Esophagus squamous epithelium (tissue), 5 donors: Measurements from ENCODE around the gene CFAP74. TPM values are rescaled to one million over a fixed set of nuclear protein-coding genes. Genes with fewer than 3 reads are reported as not detected.

Experiments
- DNase-seq: peaks from one replicate; lab custom pipeline; 2025; lab: John Stamatoyannopoulos, UW
- H3K27ac ChIP-seq, 4 donors: fragments of 200-600 bp; sonication (generic); one replicate each; pipeline ENCODE4 v1.5.1; 2016 to 2019; ENCODE audit warnings: mild to moderate bottlenecking in 1 of 4
- H3K27me3 ChIP-seq, 4 donors: fragments of 200-600 bp; sonication (generic); 1 replicate in 3 of 4; 2 replicates in 1 of 4; pipeline versions ENCODE4 v1.5.1 to v1.6.0; 2017 to 2021; ENCODE audit warnings: antibody characterized with exemption in 1 of 4
- H3K36me3 ChIP-seq, 3 donors: fragments of 200-600 bp; sonication (generic); one replicate each; pipeline ENCODE4 v1.5.1; 2016 to 2019
- H3K4me1 ChIP-seq, 3 donors: fragments of 200-600 bp; sonication (generic); one replicate each; pipeline ENCODE4 v1.5.1; 2017 to 2019
- H3K4me3 ChIP-seq, 4 donors: fragments of 200-600 bp; sonication (generic); 1 replicate in 3 of 4; 2 replicates in 1 of 4; pipeline ENCODE4 v1.5.1; 2016 to 2019; ENCODE audit warnings: mild to moderate bottlenecking in 2 of 4, moderate library complexity in 1 of 4
- H3K9me3 ChIP-seq, 3 donors: fragments of 200-600 bp; sonication (generic); one replicate each; pipeline ENCODE4 v1.5.1; 2016 to 2019
- POLR2A ChIP-seq, 4 donors: fragments of 450-650 bp; IDR thresholded peaks; one replicate each; pipeline ENCODE4 v1.6.1; 2017; ENCODE audit warnings: antibody characterized with exemption in 4 of 4, mild to moderate bottlenecking in 4 of 4, moderate library complexity in 3 of 4
- WGBS, 2 donors: methylation state at CpG; one replicate each; pipeline ENCODE4 v1.1.5; 2018; 5-methylcytosine and 5-hydroxymethylcytosine counted together
- intact Hi-C: fragments of 100-400 bp; cut with DNase I; formaldehyde crosslinking; loops from one replicate; pipeline ENCODE4 v1.15.0; 2022
- total RNA-seq, 4 donors: library from RNA; depleted of rRNA; stranded (reverse); fragments of >200 nt; gene quantifications; one replicate each; pipeline ENCODE4 v1.1.0, GENCODE V29; 2016
- TF ChIP-seq, protein P1 (sequence below), 6 experiments: fragments of 450-650 bp in 4 of 6; fragments of 200-600 bp in 2 of 6; sonication (generic) in 2 of 6; IDR thresholded peaks; one replicate each; pipeline ENCODE4 v1.5.1; 2016 to 2019; ENCODE audit warnings: antibody characterized with exemption in 6 of 6, mild to moderate bottlenecking in 4 of 6, moderate library complexity in 4 of 6
- donor health status: DM: yes; HTN: yes; CAD: no.

CFAP74 gene
- total RNA-seq, 4 donors from 2014 or later: not detected

DNA sequence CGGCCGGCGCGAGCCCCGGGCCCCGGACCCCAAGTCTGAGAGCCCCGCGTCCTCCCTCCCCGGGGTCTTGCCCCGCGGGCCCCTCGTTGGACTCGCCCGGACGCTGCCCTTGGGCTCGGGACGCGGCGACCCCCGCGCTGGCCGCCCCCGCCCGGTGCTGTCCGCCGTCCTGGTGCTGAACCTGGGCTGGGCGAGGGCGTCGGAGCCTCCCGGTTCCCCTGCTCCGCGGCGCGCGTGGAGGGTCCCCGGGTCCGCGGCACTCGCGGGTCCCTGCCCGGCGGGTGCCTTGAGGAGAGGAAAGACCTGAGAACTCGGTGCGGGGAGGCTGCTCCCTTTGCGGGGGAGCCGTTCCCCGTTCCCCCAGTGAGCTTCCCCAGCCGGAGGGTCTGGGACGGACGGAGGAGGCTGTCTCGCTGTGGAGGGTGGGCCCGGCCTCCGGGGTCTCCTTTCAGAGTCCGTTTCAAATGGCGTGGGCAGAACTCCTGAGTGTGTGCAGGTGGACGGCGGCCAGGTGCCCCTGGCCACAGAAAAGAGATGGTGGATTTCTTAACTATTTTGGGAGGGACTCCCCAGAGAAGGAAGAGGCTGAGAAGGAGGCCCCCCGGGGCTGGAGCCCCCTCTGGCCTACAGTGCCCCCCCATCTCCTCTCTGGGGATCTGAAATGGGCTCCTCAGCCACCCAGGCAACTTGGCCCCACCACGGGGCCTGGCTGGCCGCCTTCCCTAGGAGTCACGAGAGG lies 16.2 kb upstream of the CFAP74 start:
- Histone ChIP-seq H3K4me1 (peaks cover 0 to 23% (median 8%) of the 10 kb centered on the region in 3 donors), H3K27ac (no peak overlapping the region), H3K36me3 (no peaks in the 10 kb centered on the region), H3K27me3 (peaks cover 7 to 100% (median 16%) of the 10 kb centered on the region in 4 donors), H3K9me3 (no peaks in the 10 kb centered on the region), H3K4me3 (peak overlapping the region in 3 of 4 donors; percentile 29 to 58 (median 44))
- 43 to 64% methylated on average over 3 to 6 of the region's 61 CpGs for WGBS, 2 donors
- DNase-seq: no peak
- intact Hi-C loops: no loop called here
- TF ChIP-seq, protein P1, sequence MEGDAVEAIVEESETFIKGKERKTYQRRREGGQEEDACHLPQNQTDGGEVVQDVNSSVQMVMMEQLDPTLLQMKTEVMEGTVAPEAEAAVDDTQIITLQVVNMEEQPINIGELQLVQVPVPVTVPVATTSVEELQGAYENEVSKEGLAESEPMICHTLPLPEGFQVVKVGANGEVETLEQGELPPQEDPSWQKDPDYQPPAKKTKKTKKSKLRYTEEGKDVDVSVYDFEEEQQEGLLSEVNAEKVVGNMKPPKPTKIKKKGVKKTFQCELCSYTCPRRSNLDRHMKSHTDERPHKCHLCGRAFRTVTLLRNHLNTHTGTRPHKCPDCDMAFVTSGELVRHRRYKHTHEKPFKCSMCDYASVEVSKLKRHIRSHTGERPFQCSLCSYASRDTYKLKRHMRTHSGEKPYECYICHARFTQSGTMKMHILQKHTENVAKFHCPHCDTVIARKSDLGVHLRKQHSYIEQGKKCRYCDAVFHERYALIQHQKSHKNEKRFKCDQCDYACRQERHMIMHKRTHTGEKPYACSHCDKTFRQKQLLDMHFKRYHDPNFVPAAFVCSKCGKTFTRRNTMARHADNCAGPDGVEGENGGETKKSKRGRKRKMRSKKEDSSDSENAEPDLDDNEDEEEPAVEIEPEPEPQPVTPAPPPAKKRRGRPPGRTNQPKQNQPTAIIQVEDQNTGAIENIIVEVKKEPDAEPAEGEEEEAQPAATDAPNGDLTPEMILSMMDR (IDR thresholded peaks at IDR 0.05): no peak
- no peak for TF ChIP-seq POLR2A (IDR thresholded peaks at IDR 0.05)

DNA sequence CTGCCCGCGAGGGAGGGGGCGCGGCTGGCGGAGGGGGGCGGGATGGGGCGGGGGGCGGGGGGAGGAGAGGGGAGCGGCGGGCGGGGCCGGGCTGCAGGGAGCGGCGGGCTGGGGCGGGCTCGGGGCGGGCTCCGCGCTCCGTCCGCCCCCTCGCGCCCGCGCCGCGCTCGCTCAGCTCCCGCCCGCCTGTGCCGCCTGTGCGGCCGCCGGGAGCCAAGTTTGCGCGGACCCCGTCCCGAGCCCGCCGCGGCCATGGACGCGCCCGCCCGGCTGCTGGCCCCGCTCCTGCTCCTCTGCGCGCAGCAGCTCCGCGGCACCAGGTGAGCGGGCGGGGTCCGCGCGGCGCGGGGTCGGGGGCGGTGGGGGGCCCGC lies 15.6 kb upstream of the CFAP74 start, which contains the start of gene GABRD:
Gene GABRD (plus strand): TSS at position 174 of the 372 bp plus-strand sequence. CDS start 79 bp downstream, at position 253.
- H3K9me3 ChIP-seq: no peaks in the 10 kb centered on the region
- H3K4me1 ChIP-seq: peaks cover 0 to 23% (median 8%) of the 10 kb centered on the region in 3 donors
- peaks cover 7 to 98% (median 16%) of the 10 kb centered on the region in 4 donors for H3K27me3 ChIP-seq
- WGBS, 2 donors: no CpG with 5 or more reads among the region's 60 CpGs
- DNase-seq: no peak
- intact Hi-C loops: no loop called here
- no peak within 1 kb of the TSS for H3K27ac ChIP-seq
- no peaks in the 10 kb centered on the region for H3K36me3 ChIP-seq
- H3K4me3 ChIP-seq: peak within 1 kb of the TSS in 3 of 4 donors; percentile 29 to 58 (median 44)
- TF ChIP-seq, protein P1 (IDR thresholded peaks at IDR 0.05): no peak
- TF ChIP-seq POLR2A (IDR thresholded peaks at IDR 0.05): no peak

DNA sequence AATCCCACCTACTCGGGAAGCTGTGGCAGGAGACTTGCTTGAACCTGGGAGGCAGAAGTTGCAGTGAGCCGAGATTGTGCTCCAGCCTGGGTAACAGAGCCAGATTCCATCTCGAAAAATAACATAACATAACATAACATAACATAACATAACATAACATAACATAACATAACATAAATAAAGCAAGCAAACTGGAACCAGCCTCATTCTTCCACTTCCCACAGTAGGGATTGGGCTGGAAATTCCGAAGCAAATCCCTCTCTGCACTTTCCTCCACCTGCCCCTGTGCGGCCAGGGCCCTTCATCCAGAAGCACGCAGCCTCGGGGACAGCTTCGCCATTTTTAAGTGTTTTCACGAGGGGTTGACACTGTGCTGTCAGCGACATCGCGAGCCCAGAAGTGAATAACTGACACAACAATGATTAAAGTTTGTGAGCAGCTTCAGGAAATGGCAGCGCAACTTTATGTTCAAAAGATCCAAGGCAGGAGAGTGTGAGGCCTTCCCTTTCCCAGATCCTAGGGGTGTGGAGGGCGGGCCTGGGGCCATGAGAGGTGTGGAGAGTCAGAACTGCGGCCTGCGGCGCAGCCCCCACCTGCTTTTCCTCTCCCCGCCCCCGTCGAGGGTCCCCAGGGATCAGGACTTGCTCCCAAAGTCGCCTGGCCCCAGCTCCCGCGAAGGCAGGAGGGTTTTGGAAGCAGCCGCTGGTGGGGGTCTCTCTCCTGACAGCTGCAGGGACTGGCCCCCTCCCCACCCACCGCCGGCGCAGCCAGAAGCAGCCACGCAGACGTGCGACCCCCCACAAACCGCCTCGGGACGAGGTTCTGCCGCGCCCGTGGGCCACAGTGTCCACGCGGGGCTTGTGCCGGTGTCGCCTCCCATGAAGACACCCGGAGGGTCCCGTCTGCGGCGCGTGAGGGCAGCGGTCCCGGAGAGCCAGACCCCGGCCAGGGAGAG lies 14.9 kb upstream of the CFAP74 start:
- H3K4me3 ChIP-seq: no peak overlapping the region
- H3K27me3 ChIP-seq: peaks cover 7 to 98% (median 16%) of the 10 kb centered on the region in 4 donors
- TF ChIP-seq, protein P1 (IDR thresholded peaks at IDR 0.05): no peak
- H3K27ac ChIP-seq: no peak overlapping the region
- peaks cover 0 to 23% (median 8%) of the 10 kb centered on the region in 3 donors for H3K4me1 ChIP-seq
- no peaks in the 10 kb centered on the region for H3K36me3 ChIP-seq
- no peak for DNase-seq
- intact Hi-C loops: no loop called here
- 37 to 45% methylated on average over 10 to 16 of the region's 48 CpGs for WGBS, 2 donors
- no peaks in the 10 kb centered on the region for H3K9me3 ChIP-seq

DNA sequence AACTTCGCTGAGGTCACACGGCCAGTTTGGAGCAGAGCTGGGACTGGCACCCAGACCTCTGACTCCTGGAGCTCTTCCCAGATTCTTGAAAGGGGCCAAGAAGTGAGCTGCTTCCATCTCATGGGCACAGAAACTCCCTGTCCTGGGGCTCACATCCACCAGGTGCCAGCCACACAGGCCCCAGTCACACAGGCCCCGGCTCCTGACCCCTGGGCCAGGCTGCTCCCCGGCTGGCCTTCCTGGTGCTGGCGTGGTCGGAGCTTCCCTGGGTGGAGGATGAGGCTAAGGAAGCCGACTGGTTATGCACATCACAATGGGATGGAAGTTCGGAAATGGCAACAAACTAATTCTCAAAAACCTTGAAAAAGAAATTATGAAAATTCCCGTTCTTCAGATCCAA lies 12.5 kb upstream of the CFAP74 start:
- 57 to 73% methylated on average over 5 to 7 of the region's 9 CpGs for WGBS, 2 donors
- H3K36me3 ChIP-seq: no peaks in the 10 kb centered on the region
- H3K4me1 ChIP-seq: peaks cover 0 to 23% (median 8%) of the 10 kb centered on the region in 3 donors
- no peak for DNase-seq
- no peak overlapping the region for H3K27ac ChIP-seq
- TF ChIP-seq, protein P1 (IDR thresholded peaks at IDR 0.05): no peak
- TF ChIP-seq POLR2A (IDR thresholded peaks at IDR 0.05): no peak
- intact Hi-C loops: no loop called here
- H3K9me3 ChIP-seq: no peaks in the 10 kb centered on the region
- no peak overlapping the region for H3K4me3 ChIP-seq
- H3K27me3 ChIP-seq: peaks cover 6 to 81% (median 12%) of the 10 kb centered on the region in 4 donors
